Body of pancreas (tissue), 4 donors: ENCODE measurements around the gene HOXD3.

Experiments
- CTCF ChIP-seq, 7 experiments: fragments of 450-650 bp in 4 of 7; fragments of 200-600 bp in 3 of 7; sonication (generic) in 3 of 7; IDR thresholded peaks; one replicate each; pipeline ENCODE4 v1.5.1; 2016 to 2019; ENCODE audit warnings: antibody characterized with exemption in 7 of 7
- POLR2A ChIP-seq, 3 donors: fragments of 450-650 bp; IDR thresholded peaks; one replicate each; pipeline ENCODE4 v1.6.1; 2016; ENCODE audit warnings: antibody characterized with exemption in 3 of 3, mild to moderate bottlenecking in 2 of 3

- TF ChIP-seq CTCF (IDR thresholded peaks at IDR 0.05) (no peak), POLR2A (IDR thresholded peaks at IDR 0.05) (no peak)
These were observed 47.8 kb upstream of the HOXD3 start for GRCh38 chr2:176109192-176109901.
